SH-SY5Y (cell line): ENCODE data around the gene ANXA3.

Experiments used
- GATA2 ChIP-seq: IDR thresholded peaks from 2 replicates; pipeline ENCODE4 v1.6.1; 2011; ENCODE audit warnings: mild to moderate bottlenecking, low read depth, low read length
- GATA3 ChIP-seq: IDR thresholded peaks from 2 replicates; pipeline ENCODE4 v1.6.1; 2011; ENCODE audit warnings: low read depth, mild to moderate bottlenecking, low read length, moderate library complexity

DNA sequence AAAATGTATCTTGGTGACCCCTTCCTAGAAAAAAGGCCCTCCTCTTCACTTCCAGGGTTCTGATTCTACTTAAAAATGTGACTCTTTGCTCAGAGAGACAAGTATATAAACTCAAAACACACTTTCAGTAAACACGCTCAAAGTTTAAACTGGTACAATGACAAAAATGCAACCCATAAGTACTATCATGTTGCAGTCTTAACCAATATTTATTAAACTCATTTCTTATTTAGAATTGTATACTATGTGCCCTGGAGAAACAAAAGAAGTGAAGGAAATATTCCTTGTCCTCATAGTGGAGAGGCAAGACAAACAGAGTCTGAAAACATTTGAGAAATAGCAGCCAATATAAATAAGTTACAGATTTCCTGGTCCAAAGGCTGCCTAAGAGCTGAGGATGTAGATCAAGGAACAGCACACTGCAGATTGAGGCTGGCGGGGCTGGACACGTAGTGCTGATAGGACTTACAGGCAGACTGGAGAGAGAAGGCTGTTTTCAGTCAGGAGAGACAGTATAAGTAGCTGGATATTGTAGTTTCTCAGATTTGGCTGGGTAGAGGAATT lies 39.1 kb upstream of the ANXA3 start:
- TF ChIP-seq GATA2 (no peak), GATA3 (no peak)
